Activated CD8-positive, alpha-beta memory T cell treated with anti-CD3 and anti-CD28 coated beads, Interleukin-2, amount 10 ng/mL, durations not matched to agents 7 days and 5 days (primary cell): ENCODE data around the gene TEKTIP1. TPM values are rescaled to one million over a fixed set of nuclear protein-coding genes. Genes with fewer than 3 reads are reported as not detected.
"Not testable (repeated sequence)": the region's sequence is repeated elsewhere in the genome, so short reads cannot be mapped to it uniquely, and the experiment has no call there.

Source experiments
- ATAC-seq: fragments of 150-1000 bp; cut with Tn5 transposase; one replicate; pipeline ENCODE4 v1.10.0; 2021; ENCODE audit warnings: moderate library complexity
- CTCF ChIA-PET: fragments of 350-600 bp; sonication (Branson Sonifier 250); formaldehyde crosslinking; loops from one replicate; lab custom pipeline; 2021; ENCODE audit warnings: antibody characterized with exemption; lab: Charles Lee
- DNase-seq: peaks from one replicate; pipeline ENCODE4 v3.0.0-alpha.2; 2020
- H3K27ac Mint-ChIP-seq: one replicate; pipeline ENCODE4 v1.8.0; 2021; ENCODE audit warnings: mild to moderate bottlenecking, mixed read lengths
- H3K27me3 Mint-ChIP-seq: one replicate; pipeline ENCODE4 v1.8.0; 2021; ENCODE audit warnings: mixed read lengths
- H3K36me3 Mint-ChIP-seq: one replicate; pipeline ENCODE4 v1.8.0; 2021; ENCODE audit warnings: mild to moderate bottlenecking, mixed read lengths
- H3K4me1 Mint-ChIP-seq: one replicate; pipeline ENCODE4 v1.8.0; 2021; ENCODE audit warnings: mixed read lengths
- H3K4me3 Mint-ChIP-seq: one replicate; pipeline ENCODE4 v1.8.0; 2021; ENCODE audit warnings: mild to moderate bottlenecking, moderate library complexity, mixed read lengths
- H3K9me3 Mint-ChIP-seq: one replicate; pipeline ENCODE4 v1.8.0; 2022; ENCODE audit warnings: low read depth, mixed read lengths
- total RNA-seq, 2 experiments: library from RNA; stranded (reverse); gene quantifications; one replicate each; pipeline ENCODE4 v1.2.3, GENCODE V29; 2021

The TEKTIP1 gene
- total RNA-seq, 2 experiments from 2014 or later: 5.7 to 7.2 TPM

- peaks cover 10% of the 10 kb centered on the region for H3K36me3 Mint-ChIP-seq
- peak overlapping the region; percentile 76 for H3K4me3 Mint-ChIP-seq
- DNase-seq (peak; percentile 56), ATAC-seq (peak; percentile 8)
- H3K4me1 Mint-ChIP-seq: peaks cover 11% of the 10 kb centered on the region
- H3K27me3 Mint-ChIP-seq: no peaks in the 10 kb centered on the region
- no peaks in the 10 kb centered on the region for H3K9me3 Mint-ChIP-seq
- peak overlapping the region; percentile 78 for H3K27ac Mint-ChIP-seq
- CTCF ChIA-PET: interaction anchor here (1.2 to 1.8 kb wide), 2 partner anchors 28 to 46 kb away, joined by 3 to 8 read pairs; no protein-coding TSS in a partner anchor
These were observed 34.3 kb downstream of the TEKTIP1 start for GRCh38 chr19:3573162-3573857.

DNA sequence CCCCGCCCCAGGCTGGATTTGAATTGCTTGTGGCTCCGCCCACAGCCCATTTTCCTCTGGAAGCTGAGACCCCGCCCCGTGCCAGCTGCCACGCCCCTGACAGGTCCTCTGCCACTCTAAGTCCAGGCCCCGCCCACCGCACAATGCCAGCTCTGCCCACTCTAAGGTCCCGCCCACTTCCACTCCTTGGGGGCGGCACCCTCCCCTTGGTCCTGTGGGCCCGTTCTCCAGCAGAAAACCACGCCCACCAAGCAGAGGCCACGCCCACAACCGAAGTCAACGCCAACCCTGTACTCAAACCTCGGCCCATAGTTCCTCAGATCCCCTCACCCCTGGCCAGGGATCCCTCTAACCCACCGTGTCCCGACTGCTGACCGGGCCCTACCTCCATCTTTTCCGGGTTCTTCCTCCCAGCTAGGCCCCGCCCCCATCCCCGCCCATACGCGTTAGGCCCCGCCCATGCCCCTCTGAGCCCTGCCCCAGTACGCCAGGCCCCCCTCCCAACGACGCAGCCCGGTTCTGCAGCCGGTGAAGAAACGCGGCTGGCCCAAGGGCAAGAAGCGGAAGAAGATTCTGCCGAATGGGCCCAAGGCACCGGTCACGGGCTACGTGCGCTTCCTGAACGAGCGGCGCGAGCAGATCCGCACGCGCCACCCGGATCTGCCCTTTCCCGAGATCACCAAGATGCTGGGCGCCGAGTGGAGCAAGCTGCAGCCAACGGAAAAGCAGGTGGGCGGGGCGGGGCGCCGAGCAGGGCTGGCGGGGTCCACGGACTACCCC lies 35.1 kb downstream of the TEKTIP1 start:
- Mint-ChIP-seq H3K4me1 (peaks cover 11% of the 10 kb centered on the region), H3K36me3 (peaks cover 10% of the 10 kb centered on the region)

GRCh38 chr19:3575260-3575741 lies 36.3 kb downstream of the TEKTIP1 start:
- ATAC-seq (no peak), DNase-seq (no peak)
- Mint-ChIP-seq H3K27ac (no peak overlapping the region), H3K27me3 (no peaks in the 10 kb centered on the region), H3K9me3 (no peaks in the 10 kb centered on the region), H3K36me3 (peaks cover 10% of the 10 kb centered on the region), H3K4me3 (no peak overlapping the region), H3K4me1 (peaks cover 11% of the 10 kb centered on the region)
- CTCF ChIA-PET: interaction anchor here (1.2 to 1.5 kb wide), 3 partner anchors 19 to 28 kb away, joined by 4 to 7 read pairs (median 5); partner anchors contain the start of gene MFSD12

More for the DNA sequence above, 35.1 kb downstream of the TEKTIP1 start:
- H3K27me3 Mint-ChIP-seq: no peaks in the 10 kb centered on the region
- peak overlapping the region; percentile 76 for H3K4me3 Mint-ChIP-seq
- no peaks in the 10 kb centered on the region for H3K9me3 Mint-ChIP-seq
- ATAC-seq (peak; percentile 24), DNase-seq (peak; percentile 97)
- CTCF ChIA-PET: interaction anchor here (1.2 to 1.8 kb wide), 3 partner anchors 27 to 45 kb away, joined by 3 to 8 read pairs (median 5); no protein-coding TSS in a partner anchor
- H3K27ac Mint-ChIP-seq: peak overlapping the region; percentile 78

DNA sequence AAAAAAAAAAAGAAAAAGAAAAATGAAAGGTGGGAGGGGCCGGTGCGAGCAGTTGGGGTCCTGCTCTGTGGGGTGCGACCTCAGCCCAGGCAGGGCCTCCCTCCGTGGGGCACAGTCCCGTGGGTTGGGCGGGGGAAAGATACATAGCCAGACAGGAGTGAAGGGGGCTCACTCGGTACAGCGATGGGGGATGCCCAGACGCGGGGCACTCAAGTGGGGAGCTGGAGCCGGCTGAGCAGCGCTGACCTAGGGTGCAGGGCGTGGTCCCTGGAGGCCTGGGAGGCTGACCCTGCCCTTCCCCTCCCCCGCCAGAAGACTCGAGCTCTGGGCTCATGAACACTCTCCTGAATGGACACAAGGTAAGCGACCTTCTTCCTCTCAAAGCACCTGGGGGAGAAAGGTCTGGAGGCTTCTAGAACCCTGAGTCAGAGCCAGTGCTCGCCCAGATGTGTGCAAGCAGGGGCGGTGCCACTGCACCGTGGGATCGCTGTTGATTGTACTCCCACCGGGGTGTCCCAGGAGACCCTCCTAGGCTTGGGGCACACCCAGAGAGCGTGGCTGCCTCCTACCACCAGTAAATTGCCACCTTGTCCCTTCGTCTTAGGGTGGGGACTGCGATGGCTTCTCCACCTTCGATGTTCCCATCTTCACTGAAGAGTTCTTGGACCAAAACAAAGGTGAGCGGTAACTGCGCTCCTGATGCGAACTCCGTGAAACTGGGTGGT lies 37.1 kb downstream of the TEKTIP1 start:
- peaks cover 10% of the 10 kb centered on the region for H3K36me3 Mint-ChIP-seq
- H3K27ac Mint-ChIP-seq: no peak overlapping the region
- peaks cover 9% of the 10 kb centered on the region for H3K4me1 Mint-ChIP-seq
- no peak for DNase-seq
- ATAC-seq: no peak
- H3K4me3 Mint-ChIP-seq: no peak overlapping the region
- no peaks in the 10 kb centered on the region for H3K9me3 Mint-ChIP-seq
- CTCF ChIA-PET: interaction anchor here (1.2 to 1.5 kb wide), 3 partner anchors 19 to 29 kb away, joined by 4 to 7 read pairs (median 5); partner anchors contain the start of gene MFSD12
- H3K27me3 Mint-ChIP-seq: no peaks in the 10 kb centered on the region

DNA sequence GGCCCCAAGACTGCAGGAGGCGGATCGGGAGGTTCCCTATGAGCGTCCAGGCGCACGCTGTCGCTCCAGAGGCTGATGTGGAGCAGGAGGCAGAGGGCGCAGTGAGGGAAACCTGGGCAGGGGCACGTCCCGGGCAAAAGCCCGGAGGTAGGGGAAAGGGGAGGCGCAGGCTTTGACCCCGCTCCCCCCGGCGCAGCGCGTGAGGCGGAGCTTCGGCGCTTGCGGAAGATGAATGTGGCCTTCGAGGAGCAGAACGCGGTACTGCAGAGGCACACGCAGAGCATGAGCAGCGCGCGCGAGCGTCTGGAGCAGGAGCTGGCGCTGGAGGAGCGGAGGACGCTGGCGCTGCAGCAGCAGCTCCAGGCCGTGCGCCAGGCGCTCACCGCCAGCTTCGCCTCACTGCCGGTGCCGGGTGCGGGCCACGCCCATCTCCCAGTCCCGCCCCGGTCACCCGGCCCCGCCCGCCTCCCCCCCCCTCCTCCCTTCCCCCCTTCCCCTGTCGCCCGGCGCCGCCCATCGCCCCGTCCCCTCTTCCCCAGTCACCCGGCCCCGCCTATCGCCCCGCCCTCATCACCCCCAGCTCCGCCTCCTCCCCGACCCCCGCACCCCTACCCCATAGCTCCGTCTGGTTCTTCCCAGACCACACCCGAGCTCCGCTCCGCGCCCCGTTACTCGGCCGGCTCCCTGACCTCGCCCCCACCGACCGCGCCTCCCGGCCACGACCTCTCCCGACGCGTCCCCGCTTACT lies 37.9 kb downstream of the TEKTIP1 start:
- CTCF ChIA-PET: interaction anchor here (0.5 kb wide), 1 partner anchor 556 kb away, joined by 4 read pairs; no protein-coding TSS in a partner anchor
- Mint-ChIP-seq H3K27ac (no peak overlapping the region), H3K4me1 (peaks cover 6% of the 10 kb centered on the region), H3K36me3 (peaks cover 10% of the 10 kb centered on the region), H3K27me3 (no peaks in the 10 kb centered on the region), H3K4me3 (no peak overlapping the region), H3K9me3 (no peaks in the 10 kb centered on the region)
- ATAC-seq (no peak), DNase-seq (no peak)

- no peak overlapping the region for H3K4me3 Mint-ChIP-seq
- H3K36me3 Mint-ChIP-seq: peaks cover 10% of the 10 kb centered on the region
- DNase-seq (no peak), ATAC-seq (no peak)
- no peaks in the 10 kb centered on the region for H3K27me3 Mint-ChIP-seq
- no peak overlapping the region for H3K27ac Mint-ChIP-seq
- CTCF ChIA-PET: interaction anchor here (0.5 kb wide), 1 partner anchor 557 kb away, joined by 4 read pairs; no protein-coding TSS in a partner anchor
- H3K4me1 Mint-ChIP-seq: peaks cover 3% of the 10 kb centered on the region
- no peaks in the 10 kb centered on the region for H3K9me3 Mint-ChIP-seq
These were observed 38.9 kb downstream of the TEKTIP1 start for GRCh38 chr19:3577723-3578344.

GRCh38 chr19:3578390-3578789 lies 39.4 kb downstream of the TEKTIP1 start:
- no peak for DNase-seq
- CTCF ChIA-PET: no interaction called here

GRCh38 chr19:3580156-3580934 lies 41.4 kb downstream of the TEKTIP1 start:
- peaks cover 6% of the 10 kb centered on the region for H3K27me3 Mint-ChIP-seq
- H3K27ac Mint-ChIP-seq: no peak overlapping the region
- no peak for ATAC-seq
- DNase-seq: no peak
- no peaks in the 10 kb centered on the region for H3K9me3 Mint-ChIP-seq
- H3K4me1 Mint-ChIP-seq: no peaks in the 10 kb centered on the region
- CTCF ChIA-PET: no interaction called here
- peaks cover 1% of the 10 kb centered on the region for H3K36me3 Mint-ChIP-seq
- no peak overlapping the region for H3K4me3 Mint-ChIP-seq

More at GRCh38 chr19:3578390-3578789, 39.4 kb downstream of the TEKTIP1 start:
- Mint-ChIP-seq H3K4me1 (peaks cover 3% of the 10 kb centered on the region), H3K27me3 (peaks cover 2% of the 10 kb centered on the region), H3K4me3 (no peak overlapping the region), H3K36me3 (peaks cover 10% of the 10 kb centered on the region), H3K9me3 (no peaks in the 10 kb centered on the region), H3K27ac (no peak overlapping the region)
- ATAC-seq: no peak

DNA sequence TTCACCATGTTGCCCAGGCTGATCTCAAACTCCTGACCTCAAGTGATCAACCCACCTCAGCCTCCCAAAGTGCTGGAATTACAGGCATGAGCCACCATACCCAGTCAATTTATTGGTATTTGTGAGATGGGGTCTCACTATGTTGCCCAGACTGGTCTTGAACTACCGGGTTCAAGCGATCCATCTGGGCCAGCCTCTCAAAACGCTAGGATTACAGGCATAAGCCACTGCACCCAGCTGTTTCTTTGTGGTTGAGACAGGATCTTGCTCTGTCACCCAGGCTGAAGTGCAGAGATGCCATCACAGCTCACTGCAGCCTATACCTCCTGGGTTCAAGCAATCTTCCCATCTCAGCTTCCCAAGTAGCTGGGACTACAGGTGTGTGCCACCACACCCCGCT lies 42.8 kb downstream of the TEKTIP1 start:
- ATAC-seq, H3K4me3 Mint-ChIP-seq, DNase-seq, H3K27ac Mint-ChIP-seq, H3K36me3 Mint-ChIP-seq, H3K27me3 Mint-ChIP-seq, H3K9me3 Mint-ChIP-seq, H3K4me1 Mint-ChIP-seq: not testable (repeated sequence)
- CTCF ChIA-PET: interaction anchor here (0.8 kb wide), 1 partner anchor 37 kb away, joined by 4 read pairs; no protein-coding TSS in a partner anchor

GRCh38 chr19:3584036-3584802 lies 45.2 kb downstream of the TEKTIP1 start:
- not testable (repeated sequence) for H3K27ac Mint-ChIP-seq, H3K36me3 Mint-ChIP-seq, DNase-seq, ATAC-seq, H3K9me3 Mint-ChIP-seq, H3K4me3 Mint-ChIP-seq, H3K4me1 Mint-ChIP-seq, H3K27me3 Mint-ChIP-seq
- CTCF ChIA-PET: interaction anchor here (0.8 to 1.7 kb wide), 3 partner anchors 14 to 39 kb away, joined by 3 to 7 read pairs (median 4); no protein-coding TSS in a partner anchor
